ENCODE measurements around the gene DHRS2.

The DHRS2 gene

GRCh38 chr14:23620177-23620702, 15.9 kb upstream of the DHRS2 start:
- Histone ChIP-seq H3K9me3 (no peaks in the 10 kb centered on the region), H3K4me1 (ENCODE audit: control insufficient read depth in 1 of 2, insufficient read depth in 1 of 2, low read depth in 1 of 2, low read length in 1 of 2) (no peaks in the 10 kb centered on the region), H3K4me3 (ENCODE audit: low read depth in 1 of 2, low read length in 1 of 2) (no peak overlapping the region), H3K27ac (no peak overlapping the region), H3K36me3 (no peaks in the 10 kb centered on the region), H3K27me3 (no peaks in the 10 kb centered on the region)
- TF ChIP-seq CTCF (IDR thresholded peaks at IDR 0.05) = no peak

- H3K4me3 ChIP-seq (ENCODE audit: low read depth in 1 of 2, low read length in 1 of 2) = no peak overlapping the region
- no peak for TF ChIP-seq CTCF (IDR thresholded peaks at IDR 0.05)
- no peaks in the 10 kb centered on the region for H3K4me1 ChIP-seq (ENCODE audit: control insufficient read depth in 1 of 2, insufficient read depth in 1 of 2, low read depth in 1 of 2, low read length in 1 of 2)
- H3K27ac ChIP-seq = no peak overlapping the region
- no peaks in the 10 kb centered on the region for H3K27me3 ChIP-seq
- H3K36me3 ChIP-seq = no peaks in the 10 kb centered on the region
- H3K9me3 ChIP-seq = no peaks in the 10 kb centered on the region
These were observed 14.8 kb upstream of the DHRS2 start for GRCh38 chr14:23621204-23621931.

GRCh38 chr14:23621932-23622730, 14.0 kb upstream of the DHRS2 start:
- Histone ChIP-seq H3K27me3 (no peaks in the 10 kb centered on the region), H3K4me1 (ENCODE audit: control insufficient read depth in 1 of 2, insufficient read depth in 1 of 2, low read depth in 1 of 2, low read length in 1 of 2) (no peaks in the 10 kb centered on the region), H3K9me3 (no peaks in the 10 kb centered on the region), H3K36me3 (no peaks in the 10 kb centered on the region), H3K4me3 (ENCODE audit: low read depth in 1 of 2, low read length in 1 of 2) (no peak overlapping the region), H3K27ac (no peak overlapping the region)
- TF ChIP-seq CTCF (IDR thresholded peaks at IDR 0.05) = no peak

GRCh38 chr14:23622990-23623389, 13.2 kb upstream of the DHRS2 start:
- Histone ChIP-seq H3K4me3 (ENCODE audit: low read depth in 1 of 2, low read length in 1 of 2) (no peak overlapping the region), H3K27me3 (no peaks in the 10 kb centered on the region), H3K9me3 (no peaks in the 10 kb centered on the region), H3K36me3 (no peaks in the 10 kb centered on the region), H3K27ac (no peak overlapping the region), H3K4me1 (ENCODE audit: control insufficient read depth in 1 of 2, insufficient read depth in 1 of 2, low read depth in 1 of 2, low read length in 1 of 2) (no peaks in the 10 kb centered on the region)
- TF ChIP-seq CTCF (IDR thresholded peaks at IDR 0.05) = no peak

GRCh38 chr14:23623962-23624361, 12.2 kb upstream of the DHRS2 start:
- Histone ChIP-seq H3K27ac (no peak overlapping the region), H3K4me1 (ENCODE audit: control insufficient read depth in 1 of 2, insufficient read depth in 1 of 2, low read depth in 1 of 2, low read length in 1 of 2) (no peaks in the 10 kb centered on the region), H3K27me3 (no peaks in the 10 kb centered on the region), H3K4me3 (ENCODE audit: low read depth in 1 of 2, low read length in 1 of 2) (no peak overlapping the region), H3K9me3 (no peaks in the 10 kb centered on the region), H3K36me3 (no peaks in the 10 kb centered on the region)
- TF ChIP-seq CTCF (IDR thresholded peaks at IDR 0.05) = no peak
